NCI-H460 (cell line): ENCODE data around the gene CLIC3. TPM values are rescaled to one million over a fixed set of nuclear protein-coding genes. Genes with fewer than 3 reads are reported as not detected.

Experiments
- DNase-seq: peaks from one replicate; pipeline ENCODE4 v3.0.0-alpha.2; 2016; ENCODE audit warnings: low read depth; ENCODE audit errors: extremely low read depth
- total RNA-seq: library from RNA; depleted of rRNA; stranded (reverse); fragments of >200 nt; shearing (Covaris generic); gene quantifications from 2 replicates; pipeline ENCODE4 v1.2.3, GENCODE V29; 2014

CLIC3 gene
- total RNA-seq, 1 experiment from 2014 or later = 0.17 TPM

DNA sequence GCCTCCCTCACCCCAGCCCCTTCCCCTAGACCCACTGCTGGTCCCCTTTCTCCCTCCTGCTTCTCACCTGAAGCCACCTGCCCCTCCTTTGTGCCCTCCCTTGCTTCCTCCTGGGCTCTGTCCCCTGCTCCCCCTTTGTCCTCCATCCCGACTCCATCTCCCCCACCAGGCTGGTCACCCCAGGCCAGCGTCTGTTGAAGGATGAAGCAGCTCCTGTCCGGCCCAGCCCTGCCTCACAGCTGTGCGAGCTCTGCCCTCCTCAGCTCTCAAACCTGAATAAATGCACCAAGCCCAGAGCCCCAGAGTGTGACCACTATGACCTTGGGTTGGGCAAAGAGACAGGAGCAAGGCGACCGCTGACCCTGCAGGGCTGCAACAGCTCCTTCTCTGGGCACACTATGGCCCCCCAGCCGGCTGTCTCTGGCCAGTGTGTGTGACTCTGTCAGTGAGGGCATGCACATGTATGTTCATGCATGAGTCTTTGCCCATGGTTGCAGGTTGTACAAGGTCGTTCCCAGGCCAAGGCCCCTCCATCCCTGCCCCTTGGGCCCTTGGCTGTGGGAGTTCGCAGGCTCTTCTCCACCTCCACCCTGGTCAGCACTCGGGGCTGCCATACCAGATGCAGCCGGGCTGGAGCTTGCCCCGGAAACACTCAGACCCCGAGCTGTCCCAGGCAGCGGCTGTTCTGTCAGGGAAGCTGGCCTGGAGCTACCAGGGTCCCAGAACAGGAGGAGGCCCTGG lies 41.0 kb downstream of the CLIC3 start:
- DNase-seq = no peak

DNA sequence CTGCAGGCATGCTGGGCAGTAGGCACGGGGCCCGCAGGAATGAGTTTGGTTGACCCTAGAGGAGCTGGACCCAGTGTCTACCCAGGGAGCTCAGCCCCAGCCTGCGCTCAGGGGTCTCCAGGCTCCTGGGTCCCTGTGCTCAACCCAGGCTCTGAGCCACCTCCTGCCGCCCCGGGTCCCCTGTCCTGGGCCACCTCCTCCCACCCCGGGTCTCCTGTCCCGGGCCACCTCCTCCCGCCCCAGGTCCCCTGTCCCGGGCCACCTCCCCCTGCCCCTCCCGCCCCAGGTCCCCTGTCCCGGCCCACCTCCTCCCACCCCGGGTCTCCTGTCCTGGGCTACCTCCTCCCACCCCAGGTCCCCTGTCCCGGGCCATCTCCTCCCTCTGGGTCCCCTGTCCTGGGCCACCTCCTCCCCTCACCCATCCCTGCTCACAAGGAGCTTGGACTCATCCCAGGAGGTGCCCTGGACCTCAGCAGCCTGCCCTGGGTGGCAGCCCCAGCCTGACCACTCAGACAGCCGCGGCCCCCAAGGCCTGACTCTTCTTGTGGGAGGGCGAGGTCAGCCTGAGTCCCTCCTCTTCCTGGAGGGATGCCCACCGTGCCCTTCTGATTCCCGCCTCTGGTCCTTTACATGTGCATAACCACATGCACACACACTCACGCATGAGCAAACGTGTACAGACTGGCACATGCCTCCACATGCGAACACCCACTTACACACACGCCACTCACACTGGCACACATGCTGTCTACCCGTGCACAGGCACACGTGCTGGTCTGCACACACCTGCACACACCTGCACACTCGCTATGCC lies 41.9 kb downstream of the CLIC3 start:
- DNase-seq = no peak

DNA sequence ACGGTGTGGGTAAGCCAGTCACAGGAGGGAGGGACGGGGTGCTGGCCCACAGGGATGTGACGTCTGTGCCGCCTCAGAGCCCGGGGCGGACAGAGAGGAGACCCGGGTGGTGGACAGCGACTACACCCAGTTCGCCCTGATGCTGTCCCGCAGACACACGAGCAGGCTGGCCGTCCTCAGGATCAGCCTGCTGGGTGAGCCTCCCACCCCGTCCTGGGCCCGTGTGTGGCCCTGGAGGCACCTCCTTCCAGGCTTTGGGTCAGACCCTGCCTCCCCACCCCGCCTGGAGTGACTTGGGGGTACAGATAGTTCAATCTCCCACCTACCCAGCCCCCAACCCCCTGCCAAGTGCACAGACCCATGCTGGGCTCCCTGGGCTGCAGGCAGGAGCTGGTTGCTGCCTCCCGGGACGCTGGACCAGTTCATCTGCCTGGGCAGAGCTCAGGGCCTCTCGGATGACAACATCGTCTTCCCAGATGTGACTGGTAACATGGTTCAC lies 42.5 kb downstream of the CLIC3 start:
- DNase-seq = no peak

DNA sequence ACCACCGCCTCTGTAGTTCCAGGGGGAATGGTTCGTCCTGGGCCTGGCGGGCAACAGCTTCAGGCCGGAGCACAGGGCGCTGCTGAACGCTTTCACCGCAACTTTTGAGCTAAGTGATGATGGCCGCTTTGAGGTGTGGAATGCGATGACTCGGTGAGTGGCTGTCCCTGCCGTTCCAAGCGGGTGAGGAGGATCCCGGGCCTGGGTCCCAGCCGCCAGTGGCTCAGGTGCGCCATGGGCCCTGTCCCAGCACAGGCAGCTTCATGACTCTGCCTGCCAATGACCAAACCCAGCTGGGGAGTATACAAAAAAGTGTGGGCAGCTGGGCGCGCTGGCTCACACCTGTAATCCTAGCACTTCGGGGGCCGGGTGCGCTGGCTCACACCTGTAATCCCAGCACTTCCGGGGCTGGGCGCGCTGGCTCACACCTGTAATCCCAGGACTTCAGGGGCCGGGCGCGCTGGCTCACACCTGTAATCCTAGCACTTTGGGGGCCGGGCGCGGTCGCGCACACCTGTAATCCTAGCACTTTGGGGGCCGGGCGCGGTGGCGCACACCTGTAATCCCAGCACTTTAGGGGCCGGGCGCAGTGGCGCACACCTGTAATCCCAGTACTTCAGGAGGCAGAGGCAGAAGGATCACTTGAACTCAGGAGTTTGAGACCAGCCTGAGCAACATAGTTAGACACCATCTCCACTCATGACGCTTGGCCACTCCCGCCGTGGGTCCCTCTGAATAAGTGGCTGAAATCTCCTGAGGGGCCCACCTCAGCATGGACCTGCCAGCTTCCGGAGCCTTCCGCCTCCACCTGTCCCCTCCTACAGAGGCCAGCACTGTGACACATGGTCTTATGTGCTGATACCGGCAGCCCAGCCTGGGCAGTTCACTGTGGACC lies 43.2 kb downstream of the CLIC3 start:
- DNase-seq = no peak

DNA sequence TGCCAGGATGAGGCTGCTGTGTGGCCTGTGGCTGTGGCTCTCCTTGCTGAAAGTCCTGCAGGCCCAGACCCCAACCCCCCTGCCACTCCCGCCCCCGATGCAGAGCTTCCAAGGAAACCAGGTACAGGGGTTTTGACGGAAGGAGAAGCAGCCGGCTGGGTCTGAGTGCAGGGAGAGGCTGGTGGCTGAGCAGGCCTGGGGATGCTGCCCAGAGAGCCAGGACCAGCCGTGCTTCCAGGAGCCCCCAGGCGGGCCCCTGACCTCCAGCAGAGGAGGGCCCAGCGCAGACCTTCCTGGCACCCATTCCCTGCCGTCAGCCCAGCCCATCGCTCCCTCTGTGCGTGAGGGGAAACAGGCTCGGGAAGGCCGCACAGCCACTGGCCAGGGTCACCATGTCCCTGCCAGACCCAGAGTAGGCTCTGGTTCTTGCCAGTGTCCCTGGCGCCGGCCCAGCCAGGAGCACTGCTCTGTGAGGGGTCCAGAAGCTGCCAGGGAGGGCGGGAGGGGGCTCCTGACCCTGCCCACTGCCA lies 44.0 kb downstream of the CLIC3 start:
- no peak for DNase-seq

DNA sequence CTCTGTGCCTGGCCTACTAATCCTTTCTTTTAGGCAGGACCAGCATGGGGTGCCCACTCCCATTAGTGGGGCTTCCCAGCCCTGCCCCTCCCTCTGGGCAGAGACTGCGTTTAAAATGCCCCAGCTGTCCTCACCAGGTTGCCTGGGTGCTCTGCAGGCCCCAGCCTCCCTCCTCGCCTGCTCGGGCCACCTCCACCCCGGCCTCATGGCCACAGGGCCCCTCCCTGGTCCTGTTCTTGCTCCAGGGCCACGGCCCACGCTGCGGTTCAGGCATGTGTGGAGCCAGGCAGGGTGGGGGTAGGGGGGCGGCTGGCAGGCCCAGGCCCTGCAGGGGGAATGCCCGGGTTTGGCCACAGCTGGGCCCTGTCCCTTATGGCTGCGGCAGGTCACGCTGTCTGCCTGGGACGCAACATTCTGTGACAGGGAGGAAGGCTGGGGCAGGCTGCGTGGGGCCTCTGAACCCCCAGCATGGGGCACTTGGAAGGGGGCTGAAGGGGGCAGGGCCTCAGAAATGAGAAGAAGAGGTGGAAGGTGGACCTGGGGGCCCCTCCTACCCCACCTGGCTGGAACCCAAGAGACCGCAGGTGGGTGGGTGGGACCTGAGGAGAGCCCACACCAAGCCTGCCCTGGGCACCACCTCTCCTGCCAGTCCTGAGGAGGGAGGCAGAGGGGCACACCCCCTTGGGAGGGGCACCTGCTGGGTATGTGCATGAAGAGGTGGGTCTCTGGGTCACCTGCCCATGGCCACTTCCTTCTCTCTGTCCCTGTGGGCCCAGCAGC lies 44.6 kb downstream of the CLIC3 start, which contains the start of gene LCN12:
Gene LCN12, plus strand, starts transcription at position 733 of the 780 bp plus-strand sequence. CDS start 55 bp downstream, outside the sequence.
- no peak for DNase-seq

DNA sequence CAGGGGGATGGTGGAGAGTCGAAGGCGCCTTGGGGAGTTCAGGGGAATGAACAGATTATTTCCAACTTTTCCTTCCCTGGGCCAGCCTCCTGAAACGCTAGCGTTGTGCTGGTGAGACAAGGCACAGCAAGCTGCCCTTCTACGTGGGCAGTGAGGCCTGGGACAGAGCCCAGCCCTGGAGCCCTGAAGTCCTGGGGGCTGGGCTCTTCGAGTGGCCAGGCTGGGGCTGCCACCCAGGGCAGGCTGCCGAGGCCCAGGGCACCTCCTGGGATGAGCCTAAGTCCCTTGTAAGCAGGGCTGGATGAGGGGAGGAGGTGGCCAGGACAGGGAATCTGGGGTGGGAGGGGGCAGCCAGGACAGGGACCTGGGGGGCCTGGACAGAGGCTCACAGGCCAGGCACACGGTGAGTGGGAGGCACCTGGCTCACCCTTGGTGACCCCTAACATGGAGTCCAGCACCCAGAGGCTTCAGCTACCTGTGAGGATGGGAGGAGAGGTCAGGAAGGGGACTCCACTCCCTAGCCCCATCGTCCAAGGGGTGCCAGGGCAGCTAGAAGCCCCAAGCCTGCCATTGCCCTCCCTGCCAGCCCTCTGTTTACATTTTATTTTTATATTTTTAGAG lies 45.6 kb downstream of the CLIC3 start:
- DNase-seq = no peak

DNA sequence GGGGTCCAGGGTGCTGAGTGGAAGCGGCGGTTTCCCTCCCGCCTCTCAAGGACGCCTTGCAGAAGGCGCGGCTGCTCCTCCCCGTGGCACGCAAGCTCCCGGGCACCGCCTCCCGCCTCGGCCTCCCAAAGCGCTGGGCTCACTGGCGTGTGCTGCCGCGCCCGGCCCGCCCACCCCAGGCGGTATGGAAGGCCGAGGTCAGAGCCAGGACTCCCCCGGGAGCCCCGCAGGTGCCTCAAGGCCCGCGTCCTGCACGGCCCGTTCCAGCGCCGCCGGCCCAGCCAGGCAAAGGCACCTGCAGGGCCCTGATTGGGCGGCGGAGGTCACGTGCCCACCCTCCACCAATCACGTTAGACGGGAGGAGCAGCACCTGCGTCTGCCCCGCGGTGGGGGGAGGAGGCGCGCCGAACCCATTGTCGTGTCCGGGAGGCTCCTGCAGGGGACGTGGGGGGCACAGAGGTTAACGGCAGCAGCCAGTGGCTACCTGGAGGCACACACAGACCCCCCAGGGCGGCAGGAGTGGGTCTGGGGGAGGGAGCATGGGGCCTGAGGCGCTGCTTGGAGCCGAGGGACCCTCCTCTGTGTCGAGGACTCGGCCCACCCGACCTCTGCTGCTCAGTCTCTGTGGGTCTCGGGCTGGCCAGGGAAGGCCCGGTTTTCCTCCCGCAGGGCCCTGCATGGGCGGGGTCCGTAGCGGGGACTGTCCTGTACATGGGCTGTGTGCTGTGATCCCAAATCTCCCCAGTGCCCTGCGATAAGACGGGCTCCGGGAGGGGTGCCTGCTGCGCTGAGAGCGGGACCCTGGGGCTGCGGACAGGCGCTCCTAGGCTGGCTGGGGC lies 46.3 kb downstream of the CLIC3 start:
- peak; percentile 90 for DNase-seq

DNA sequence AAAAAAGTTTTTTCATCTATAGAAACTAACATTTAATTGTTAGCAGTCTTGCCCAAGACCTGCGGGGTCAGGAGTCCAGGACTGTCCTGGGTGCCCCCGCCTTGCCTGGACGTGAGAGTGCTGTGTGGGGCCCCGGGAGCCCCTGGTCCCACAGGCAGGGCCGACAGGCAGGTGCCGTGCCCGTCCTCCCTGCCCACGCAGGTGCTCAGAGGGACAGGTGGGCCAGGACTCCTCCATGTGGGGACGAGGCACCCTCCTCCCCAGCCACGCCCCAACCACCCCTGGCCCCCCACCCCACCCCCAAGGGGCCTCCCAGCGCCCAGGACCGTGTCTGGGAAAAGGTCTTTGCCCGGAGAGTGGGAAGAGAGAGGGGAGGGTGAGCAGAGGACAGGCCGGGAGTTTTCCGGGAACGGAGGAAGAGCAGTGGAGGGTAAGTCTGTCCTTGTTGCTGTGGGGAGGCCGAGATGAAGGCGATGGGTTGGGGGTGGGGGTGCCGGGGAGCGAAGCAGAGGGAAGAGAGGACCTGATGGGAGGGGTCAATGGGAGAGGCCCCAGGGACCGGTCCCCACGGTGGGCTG lies 47.0 kb downstream of the CLIC3 start:
- no peak for DNase-seq

DNA sequence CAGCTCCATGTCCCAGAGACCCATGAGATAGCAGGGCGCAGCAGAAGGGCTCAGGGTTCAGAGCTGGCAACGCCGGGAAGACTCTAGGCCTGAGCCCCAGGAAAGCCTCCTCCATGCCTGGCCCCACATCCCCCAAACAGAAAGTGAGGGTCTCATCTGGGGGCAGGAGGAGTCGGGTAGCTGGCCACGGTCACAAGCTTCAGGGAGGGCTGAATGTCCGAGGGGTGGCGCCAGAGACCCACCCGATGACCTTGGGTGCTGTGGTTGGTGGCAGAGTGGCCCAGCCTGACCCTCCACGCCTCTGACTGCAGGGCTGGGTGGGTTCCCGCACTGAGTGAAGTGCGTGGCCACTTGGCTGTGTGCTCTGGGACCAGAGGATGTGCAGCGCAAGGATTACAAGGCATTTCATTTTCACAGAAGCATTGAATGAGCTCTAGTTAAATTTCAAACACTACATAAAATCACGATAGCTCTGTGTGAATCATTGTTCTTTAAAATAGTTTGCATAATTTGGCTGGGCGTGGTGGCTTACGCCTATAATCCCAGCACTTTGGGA lies 48.3 kb downstream of the CLIC3 start:
- DNase-seq = peak; percentile 53

DNA sequence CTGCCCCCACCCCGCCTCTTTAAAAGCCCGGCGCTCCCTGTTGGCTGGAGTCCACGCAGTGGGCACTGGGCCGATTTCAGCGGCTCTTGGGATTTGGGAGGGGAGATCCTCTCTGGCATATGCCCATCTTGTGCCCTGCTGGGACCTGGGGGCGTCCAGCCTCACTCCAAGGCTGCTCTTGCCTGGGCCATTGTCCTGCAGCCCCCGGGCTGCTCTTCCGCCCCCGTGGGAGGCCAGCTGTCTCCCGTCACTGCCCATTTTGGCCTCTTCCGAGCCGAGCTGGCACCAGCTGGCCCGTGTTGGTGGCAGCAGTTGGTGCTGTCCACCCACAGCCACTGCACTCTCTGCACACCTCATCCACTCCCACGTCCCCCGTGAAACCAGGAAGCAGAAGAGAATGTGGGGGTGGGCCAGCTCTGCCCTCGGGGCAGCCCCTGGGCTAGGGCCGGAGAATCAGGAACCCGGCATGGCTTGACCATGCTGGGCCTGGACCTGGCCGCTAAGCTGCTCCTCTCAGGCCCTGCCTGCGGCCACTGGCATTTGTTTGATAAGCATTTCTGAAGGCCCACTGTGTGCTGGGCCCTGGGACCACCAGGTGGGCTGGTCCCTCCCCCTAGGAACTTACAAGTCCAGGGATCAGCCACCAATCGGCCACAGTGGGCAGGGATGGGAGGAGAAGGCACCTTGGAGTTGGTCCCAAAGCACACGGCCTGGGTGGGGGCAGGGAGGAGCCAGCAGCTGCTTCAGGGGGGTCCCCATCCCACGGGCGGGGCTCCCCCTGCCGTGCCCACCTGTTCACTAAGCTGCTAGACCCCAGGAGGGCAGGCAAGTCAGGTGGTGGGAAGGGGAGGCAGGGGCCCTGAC lies 49.1 kb downstream of the CLIC3 start:
- no peak for DNase-seq

DNA sequence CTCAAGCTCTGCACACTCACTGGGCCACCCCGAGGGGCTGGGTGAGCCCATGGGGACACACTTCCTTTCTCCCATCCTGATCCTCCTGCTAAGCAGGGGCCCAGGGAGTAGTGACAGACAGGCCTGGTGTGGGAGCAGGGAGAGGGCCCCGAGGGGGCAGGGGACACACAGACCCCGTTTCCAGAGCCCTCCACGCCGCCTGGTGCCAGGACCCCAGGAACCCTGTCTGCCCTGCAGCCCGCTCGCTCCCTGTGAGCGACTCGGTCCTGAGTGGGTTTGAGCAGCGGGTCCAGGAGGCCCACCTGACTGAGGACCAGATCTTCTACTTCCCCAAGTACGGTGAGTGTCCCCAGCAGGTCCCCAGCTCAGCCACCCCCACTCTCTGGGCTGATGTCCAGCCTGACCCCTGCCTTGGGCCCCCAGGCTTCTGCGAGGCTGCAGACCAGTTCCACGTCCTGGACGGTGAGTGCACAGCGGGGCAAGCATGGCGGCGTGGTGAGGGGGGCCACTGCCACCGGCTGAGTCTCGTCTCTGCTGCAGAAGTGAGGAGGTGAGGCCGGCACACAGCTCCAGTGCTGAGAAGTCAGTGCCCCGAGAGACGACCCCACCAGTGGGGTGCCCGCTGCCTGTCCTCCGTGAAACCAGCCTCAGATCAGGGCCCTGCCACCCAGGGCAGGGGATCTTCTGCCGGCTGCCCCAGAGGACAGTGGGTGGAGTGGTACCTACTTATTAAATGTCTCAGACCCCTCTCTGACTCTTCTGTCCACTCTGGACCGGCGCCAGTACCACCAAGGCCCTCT lies 49.9 kb downstream of the CLIC3 start:
- no peak for DNase-seq

DNA sequence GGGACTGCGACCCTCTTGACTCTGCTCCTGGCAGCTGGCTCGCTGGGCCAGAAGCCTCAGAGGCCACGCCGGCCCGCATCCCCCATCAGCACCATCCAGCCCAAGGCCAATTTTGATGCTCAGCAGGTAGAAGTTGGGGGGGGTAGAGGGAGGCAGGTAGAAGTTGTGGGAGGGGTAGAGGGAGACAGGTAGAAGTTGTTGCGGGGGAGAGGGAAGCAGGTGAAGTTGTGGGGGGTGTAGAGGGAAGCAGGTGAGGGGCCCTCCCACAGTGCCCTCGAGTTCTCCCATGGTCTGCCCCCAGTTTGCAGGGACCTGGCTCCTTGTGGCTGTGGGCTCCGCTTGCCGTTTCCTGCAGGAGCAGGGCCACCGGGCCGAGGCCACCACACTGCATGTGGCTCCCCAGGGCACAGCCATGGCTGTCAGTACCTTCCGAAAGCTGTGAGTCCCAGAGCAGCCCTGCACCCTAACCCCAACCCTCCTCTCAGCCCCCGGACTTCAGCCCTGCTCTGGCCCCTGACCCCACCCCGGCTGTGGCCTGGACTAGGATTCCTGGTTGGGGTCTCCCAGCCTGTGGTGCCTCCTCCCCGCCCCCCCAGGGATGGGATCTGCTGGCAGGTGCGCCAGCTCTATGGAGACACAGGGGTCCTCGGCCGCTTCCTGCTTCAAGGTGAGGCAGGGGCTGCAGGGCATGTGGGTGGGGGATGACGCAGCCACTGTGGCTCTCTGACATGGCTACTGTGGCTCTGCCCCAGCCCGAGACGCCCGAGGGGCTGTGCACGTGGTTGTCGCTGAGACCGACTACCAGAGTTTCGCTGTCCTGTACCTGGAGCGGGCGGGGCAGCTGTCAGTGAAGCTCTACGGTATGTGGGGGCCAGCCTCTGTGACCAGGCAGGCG lies 50.8 kb downstream of the CLIC3 start:
- no peak for DNase-seq
